Stimulated activated CD8-positive, alpha-beta memory T cell treated with anti-CD3 and anti-CD28 coated beads, Interleukin-15, amount 100 ng/mL, for 1 hour (primary cell): ENCODE results near the gene LPP.

Experiments used
- DNase-seq: peaks from one replicate; pipeline ENCODE4 v3.0.0-alpha.2; 2020; ENCODE audit warnings: low read depth

The LPP gene

DNA sequence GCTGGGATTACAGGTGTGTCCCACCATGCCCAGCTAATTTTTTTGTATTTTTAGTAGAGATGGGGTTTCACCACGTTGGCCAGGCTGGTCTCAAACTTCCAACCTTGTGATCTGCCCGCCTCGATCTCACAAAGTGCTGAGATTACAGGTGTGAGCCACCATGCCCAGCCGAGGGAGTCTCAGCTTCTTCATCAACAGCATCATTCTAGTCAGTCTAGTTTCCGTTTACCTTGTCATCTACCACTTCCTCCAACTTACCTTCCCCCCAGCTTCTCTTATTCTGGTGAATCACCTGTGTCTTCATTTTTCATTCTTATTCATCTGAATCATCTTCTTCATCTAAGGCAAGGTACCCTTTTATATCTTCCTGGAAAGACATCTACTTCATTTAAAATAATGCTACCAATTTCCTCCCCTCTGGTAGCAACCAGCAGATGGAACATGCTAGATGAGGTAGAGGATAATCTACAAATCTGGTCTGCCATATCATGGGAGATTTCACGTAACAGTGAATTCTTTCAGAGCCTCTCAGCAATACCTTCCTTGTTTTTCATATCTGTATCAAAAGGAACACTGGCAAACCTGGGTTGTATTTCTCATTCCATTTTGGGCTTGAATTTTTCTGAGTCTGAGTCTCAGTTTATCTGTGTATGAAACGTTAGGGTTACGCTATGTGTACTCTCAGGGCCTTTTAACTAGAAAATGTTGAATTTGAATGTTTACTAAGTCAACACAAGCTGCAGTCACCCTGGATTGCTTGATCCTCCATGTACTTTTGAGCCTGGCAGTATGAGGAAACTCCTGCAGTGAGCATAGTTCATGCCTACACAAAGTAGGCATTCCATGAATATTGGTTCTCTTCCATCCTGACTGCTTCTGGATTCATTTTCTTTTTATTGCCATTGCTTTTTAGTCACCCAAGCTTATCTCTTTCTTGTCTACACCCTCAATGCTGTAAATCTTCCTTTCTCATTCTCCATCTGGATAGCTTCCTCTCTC is 16.8 kb downstream of the LPP start:
- no peak for DNase-seq

- DNase-seq = no peak
These were observed 17.9 kb downstream of the LPP start for GRCh38 chr3:188171682-188172467.

- DNase-seq = no peak
These were observed 20.5 kb downstream of the LPP start for GRCh38 chr3:188174317-188175044.

- DNase-seq = no peak
These were observed 22.5 kb downstream of the LPP start for GRCh38 chr3:188176476-188176875.

DNA sequence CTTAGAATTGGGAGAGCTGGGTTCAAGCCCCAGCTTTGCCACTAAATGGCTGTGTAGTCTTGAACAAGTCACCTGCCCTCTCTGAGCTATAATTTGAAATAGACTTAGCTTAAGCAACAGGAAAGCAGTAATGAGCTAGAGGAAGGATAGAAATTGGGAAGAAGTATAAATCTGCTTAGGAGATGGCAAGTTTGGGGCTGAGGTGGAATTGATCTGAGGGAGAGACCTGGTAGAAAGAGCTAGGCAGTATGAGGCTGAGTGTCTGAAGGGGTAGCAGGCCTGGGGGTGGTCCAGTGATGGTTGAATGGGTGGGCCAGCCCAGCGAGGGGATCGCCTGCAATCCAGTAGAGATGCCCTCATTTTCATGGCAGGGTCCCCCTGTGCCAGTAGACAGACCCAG is 22.9 kb downstream of the LPP start:
- DNase-seq = no peak

DNA sequence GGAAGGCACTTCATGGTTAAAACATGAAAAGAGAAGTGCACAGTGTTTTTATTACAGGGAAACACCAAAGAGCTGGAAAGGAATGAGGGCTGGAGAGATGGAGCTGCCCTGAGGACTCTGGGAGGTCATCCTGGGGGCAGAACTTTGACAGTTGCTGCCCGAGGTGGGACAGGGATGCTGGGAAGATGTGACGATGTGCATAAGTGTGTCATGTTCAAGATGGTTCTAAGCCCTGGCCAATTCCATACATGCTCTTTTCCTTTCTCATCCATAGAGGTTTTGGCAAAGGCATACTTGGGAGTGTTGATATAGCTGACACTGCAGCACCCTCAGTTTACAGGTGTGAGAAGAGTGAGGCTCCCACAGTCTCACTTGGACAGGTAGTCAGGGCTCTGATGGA is 23.8 kb downstream of the LPP start:
- no peak for DNase-seq

DNA sequence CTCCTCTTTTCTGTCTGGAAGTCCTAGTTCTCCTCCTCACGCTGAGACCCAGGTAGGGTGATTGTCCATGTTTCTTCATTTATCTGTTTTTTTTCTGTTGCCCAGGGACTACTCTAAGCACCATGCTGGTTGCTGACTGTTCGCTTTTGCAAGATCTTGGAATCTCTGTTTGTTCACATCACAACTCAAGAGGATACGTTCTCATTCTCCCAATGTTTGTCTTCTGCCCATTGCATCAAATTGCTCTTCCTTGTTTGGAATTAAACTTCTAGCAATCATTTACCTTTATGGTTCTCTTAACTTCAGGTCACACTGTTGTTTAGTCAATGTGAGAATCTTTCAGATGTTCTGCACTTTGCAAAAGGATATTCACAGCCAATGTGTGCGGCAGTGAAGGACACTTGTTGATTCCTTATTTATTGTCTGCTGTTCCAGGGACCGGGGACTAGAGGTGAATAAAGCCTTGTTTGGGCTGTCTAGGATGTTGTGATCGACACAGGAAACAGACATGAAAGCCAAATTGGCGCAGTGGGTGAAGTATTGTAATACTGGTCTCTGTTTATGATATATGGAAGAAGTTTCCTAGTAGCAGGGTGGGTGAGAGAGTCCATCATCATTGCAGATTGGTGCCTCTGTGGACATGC is 24.5 kb downstream of the LPP start:
- no peak for DNase-seq

DNA sequence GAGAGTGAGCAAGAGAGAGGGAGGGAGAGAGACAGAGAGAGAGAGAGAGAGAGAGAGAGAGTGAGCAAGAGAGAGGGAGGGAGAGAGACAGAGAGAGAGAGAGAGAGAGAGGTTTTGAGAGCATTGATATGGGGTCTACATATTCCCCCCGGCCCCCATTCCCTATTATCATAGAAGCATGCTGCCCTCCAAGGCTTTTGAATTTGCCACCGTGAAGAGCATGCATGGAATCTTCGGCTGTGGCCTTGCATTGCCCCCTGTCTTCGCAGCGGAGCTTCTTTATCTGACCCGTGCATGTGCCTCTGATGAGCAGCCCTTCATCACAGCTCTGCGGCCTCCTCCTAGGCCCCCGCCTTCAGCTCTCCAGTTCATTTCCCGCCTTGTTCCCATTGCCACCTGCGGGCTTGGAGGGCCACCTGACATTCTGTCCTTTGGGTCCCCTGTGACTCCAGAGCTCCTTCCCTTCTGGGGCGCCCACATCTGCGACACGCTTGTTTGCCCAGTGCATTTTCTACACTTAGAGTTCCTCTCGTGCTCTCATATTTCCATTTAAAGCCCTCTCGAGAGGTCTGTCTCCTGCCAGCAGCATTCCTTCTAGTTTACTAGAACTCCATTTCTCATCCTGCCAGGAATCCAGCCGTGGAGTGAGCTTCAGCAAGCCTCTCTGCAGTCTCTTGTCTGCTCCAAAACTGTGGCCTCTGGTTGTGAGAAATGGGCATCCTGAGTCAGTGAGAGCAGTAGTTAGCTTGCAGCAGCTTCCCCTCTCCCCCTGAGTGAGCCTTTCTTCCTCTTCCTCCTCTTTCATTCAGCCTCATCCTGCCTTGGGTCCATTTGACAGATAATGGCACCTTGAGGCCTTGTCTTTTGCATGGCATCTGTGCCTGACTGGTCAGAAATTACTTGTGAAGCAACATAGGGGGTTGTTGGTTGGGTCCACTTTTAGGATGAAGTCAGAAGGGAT is 25.3 kb downstream of the LPP start:
- no peak for DNase-seq

DNA sequence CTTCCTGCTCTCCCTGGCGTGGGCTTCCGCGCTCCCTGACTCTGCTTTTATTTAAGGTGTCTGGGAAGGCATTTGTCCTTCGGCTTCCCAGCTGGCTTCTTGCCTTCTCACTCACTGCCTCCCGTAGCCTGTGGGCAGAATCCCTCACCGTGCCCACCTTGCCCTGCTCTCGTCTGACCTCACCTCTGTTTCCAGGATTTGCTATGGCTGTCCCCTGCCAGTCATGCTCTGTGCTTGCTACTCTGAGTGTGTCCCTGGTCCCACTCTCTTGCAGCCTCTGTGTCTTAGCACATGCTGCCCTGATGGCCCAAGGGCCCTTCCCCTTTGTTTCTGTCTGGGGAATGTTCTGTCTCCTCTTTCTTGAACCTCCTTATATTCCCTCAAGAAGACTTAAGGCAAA is 26.2 kb downstream of the LPP start:
- DNase-seq = no peak

DNA sequence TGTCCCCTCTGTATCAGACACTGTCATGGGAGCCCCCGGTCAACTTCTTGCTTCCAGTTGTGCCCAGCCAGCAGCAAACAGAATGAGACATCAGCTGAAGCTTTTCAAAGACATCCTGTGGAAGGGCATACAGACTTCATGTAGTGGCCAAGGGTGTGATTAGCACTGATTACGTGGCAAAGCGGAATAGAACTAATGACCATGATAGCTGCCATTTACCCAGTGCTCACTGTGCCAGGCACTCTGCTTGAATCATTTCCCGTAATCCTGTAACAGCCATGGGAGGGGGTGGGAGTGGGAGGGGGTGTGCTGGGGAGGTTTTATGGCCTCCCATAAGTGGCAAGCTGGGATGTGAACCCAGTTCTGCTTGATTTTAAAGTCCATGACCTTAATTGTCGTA is 29.5 kb downstream of the LPP start:
- DNase-seq = no peak

DNA sequence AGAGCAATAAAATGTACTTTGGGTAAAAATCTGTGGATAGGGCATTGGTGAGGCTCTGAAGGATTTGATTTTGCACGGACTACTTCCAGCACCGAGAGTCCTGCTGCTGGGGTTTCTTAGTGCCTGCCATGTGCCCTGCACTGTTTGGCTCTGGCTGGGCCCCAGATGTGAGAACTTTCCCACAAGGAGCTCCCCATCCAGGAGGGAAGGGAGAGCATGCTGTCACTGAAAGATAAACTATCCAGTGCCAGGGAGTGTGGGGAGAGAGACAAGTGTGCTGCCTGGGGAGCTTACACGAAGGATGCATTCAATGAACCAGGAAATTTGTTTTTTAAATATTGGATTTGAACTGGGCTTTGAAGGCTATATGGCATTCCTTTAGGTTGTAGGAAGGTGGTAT is 30.2 kb downstream of the LPP start:
- no peak for DNase-seq

GRCh38 chr3:188184649-188185048 is 30.7 kb downstream of the LPP start:
- no peak for DNase-seq

DNA sequence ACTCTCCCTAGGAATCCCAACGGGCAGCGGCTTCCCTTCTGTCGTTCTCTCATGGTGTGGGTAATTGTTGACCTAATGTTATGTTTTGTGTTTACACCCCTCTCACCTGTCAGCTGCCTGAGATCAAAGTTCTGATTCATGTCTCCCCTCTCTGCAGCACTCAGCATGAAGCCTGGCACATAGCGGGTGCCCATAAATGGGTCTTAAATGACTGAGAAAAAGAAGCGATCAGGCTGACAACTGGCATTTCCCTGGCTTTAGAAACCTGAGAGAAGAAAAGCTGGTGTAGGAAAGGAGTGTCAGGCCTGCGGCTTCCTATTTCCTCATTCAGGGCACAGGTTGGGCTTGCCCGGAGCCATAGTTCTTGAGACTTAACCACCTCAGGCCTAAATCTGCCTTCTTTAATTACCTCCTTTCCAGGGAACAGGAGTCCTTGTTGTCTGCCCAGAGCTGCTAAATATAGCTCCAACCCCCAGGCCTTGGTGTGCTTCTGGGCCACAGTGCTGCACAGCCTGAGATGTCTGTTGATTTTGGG is 31.8 kb downstream of the LPP start:
- no peak for DNase-seq

DNA sequence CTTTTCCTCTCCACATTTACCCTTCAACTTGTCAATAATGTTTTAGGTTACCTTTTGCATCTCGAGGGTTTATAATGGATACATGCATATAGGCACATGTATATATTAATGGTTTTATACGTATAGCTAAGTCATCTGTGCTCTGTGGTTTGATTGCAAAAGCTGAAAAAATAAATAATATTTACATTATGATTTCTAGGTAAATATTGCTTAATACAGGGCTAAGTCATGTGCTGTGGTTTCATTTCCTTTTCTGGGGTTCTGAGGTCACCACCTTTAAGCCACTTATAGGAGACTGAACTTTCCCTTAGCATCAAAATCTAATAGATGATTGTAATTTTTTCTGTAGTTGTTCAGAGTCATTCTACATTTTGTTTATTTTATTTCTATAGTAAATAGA is 33.1 kb downstream of the LPP start:
- no peak for DNase-seq

GRCh38 chr3:188188911-188189310 is 35.0 kb downstream of the LPP start:
- no peak for DNase-seq

GRCh38 chr3:188191460-188191859 is 37.5 kb downstream of the LPP start:
- DNase-seq = no peak

DNA sequence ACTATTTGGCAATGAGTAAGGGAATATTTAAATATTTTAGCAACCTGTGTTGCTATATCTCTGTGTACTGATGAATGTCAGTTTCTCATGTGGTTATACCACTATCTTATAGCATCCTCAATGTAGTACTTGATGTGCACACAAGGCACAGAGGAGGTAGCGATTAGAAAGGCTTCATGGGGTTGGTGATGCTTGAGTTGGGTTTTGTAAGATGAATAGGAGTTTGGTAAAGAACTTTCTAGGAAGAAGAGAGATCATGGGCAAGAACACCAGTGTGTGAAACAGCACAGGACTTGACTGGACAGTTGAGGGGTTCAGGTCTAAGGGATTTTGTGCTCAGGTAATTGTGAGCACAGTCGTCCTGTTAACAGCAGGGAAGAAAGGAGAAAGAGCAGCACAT is 38.1 kb downstream of the LPP start:
- no peak for DNase-seq

GRCh38 chr3:188194332-188194731 is 40.4 kb downstream of the LPP start:
- DNase-seq = no peak

- no peak for DNase-seq
These were observed 42.5 kb downstream of the LPP start for GRCh38 chr3:188196232-188196990.

GRCh38 chr3:188197388-188197847 is 43.5 kb downstream of the LPP start:
- no peak for DNase-seq
